Measurements from ENCODE around the gene KRT75.
"Not testable (repeated sequence)": the region's sequence is repeated elsewhere in the genome, so short reads cannot be mapped to it uniquely, and the experiment has no call there.

KRT75 gene

GRCh38 chr12:52434081-52434733 is at the start of gene KRT75:
KRT75 (minus strand) TSS chr12:52434371; CDS start chr12:52434304, 67 bp downstream.
- no peak for DNase-seq (ENCODE audit: low spot score)

DNA sequence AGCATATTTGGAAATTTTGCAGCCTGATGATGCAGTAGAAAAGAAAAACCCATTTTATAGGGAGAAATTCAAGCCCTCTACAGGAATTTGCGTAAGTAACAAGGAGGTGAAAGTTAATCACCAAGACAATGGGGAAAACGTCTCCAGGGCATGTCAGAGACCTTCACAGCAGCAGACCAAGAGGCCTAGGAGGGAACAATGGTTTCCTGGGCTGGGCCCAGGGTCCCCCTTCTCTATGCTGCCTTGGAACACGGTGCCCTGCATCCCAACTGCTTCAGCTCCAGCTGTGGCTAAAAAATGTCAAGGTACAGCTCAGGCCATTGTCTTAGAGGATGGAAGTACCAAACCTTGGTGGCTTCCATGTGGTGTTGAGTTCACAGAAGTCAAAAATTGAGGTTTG is 45.9 kb upstream of the KRT75 start:
- no peak for DNase-seq (ENCODE audit: low spot score)

DNA sequence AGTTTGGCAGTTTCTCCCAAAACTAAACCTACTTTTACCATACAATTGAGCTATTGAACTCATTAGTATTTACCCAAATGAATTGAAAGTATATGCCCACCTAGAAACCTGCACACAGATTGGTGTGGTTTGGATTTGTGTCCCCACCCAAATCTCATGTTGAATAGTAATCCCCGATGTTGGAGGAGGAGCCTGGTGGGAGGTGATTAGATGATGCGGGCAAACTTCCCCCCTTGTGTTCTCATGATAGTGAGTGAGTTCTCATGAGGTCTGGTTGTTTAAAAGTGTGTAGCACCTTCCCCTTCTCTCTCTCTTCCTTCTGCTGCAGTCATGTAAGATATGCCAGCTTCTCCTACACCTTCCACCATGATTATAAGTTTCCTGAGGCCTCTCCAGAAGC is 43.5 kb upstream of the KRT75 start:
- DNase-seq (ENCODE audit: low spot score): no peak

DNA sequence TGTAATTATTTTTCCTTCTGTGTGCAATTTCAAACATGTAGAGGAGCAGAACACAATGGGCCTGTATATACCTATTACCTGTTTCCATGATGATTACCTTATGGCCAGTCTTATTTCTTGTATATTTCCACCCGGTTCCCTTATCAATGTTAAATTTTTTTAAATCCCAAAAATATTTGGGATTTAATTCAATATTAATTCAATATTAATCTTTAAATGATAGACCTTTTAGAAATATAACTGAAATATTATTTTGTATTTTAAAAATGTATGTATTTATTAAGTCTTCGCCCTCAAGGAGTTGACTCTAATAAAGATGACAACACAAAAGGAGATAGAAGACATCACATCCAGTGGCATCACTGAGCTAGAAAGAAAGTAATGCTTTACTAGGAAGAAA is 40.0 kb upstream of the KRT75 start:
- DNase-seq (ENCODE audit: low spot score): no peak

- DNase-seq (ENCODE audit: low spot score): no peak
Observed at GRCh38 chr12:52473768-52474167, 39.6 kb upstream of the KRT75 start, which contains the start of gene KRT6C. KRT6C (minus strand) TSS chr12:52473805; CDS start chr12:52473737, 68 bp downstream.

GRCh38 chr12:52469853-52470252 is 35.7 kb upstream of the KRT75 start:
- no peak for DNase-seq (ENCODE audit: low spot score)

DNA sequence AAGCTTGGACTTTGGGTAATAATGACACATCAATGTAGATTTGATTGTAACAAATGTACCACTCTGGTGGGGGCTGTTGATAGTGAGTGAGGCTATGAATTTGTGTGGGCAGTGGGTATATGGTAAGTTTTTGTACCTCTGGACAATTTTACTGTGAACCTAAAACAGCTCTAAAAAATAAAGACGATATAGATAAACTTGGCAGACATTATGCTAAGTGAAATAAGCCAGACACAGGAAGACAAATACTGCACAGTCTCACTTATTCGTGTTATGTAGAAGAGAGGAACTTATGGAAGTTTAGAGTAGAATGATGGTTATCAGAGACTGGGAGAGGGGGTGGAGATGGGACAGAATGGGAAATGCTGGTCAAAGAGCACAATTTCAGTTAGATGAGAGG is 30.7 kb upstream of the KRT75 start:
- DNase-seq (ENCODE audit: low spot score): no peak

DNA sequence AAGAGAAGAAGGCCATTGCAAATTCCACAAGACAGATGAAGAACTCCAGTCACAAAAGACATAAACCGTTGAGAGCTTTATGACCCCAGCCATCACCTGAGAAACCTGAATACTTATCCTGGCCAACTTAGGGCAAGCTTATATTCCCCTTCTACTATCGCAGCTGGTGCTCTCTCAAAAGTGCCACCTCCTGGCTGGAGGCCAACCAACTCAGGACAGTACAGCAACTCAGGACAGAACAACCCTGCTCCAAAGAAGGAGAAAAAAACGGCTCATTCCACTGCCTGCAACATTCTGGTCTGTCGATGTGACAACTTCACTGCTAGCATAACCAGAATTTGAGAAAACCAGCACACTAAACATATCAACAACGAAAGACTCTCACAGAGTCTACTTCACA is 27.5 kb upstream of the KRT75 start:
- no peak for DNase-seq (ENCODE audit: low spot score)

DNA sequence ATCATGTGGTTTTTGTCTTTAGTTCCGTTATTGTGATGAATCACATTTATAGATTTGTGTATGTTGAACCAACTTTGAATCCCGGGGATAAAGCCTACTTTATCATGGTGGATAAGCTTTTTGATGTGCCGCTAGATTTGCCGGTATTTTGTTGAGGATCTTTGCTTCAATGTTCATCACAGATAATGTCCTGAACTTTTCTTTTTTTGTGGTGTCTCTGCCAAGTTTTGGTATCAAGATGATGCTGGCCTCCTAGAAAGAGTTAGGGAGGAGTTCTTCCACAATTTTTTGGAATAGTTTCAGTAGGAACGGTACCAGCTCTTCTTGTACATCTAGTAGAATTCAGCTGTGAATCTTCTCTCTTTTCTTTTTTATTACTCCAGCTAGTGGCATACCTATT is 24.7 kb upstream of the KRT75 start:
- DNase-seq (ENCODE audit: low spot score): no peak

- no peak for DNase-seq (ENCODE audit: low spot score)
Observed at GRCh38 chr12:52455821-52456220, 21.6 kb upstream of the KRT75 start.

DNA sequence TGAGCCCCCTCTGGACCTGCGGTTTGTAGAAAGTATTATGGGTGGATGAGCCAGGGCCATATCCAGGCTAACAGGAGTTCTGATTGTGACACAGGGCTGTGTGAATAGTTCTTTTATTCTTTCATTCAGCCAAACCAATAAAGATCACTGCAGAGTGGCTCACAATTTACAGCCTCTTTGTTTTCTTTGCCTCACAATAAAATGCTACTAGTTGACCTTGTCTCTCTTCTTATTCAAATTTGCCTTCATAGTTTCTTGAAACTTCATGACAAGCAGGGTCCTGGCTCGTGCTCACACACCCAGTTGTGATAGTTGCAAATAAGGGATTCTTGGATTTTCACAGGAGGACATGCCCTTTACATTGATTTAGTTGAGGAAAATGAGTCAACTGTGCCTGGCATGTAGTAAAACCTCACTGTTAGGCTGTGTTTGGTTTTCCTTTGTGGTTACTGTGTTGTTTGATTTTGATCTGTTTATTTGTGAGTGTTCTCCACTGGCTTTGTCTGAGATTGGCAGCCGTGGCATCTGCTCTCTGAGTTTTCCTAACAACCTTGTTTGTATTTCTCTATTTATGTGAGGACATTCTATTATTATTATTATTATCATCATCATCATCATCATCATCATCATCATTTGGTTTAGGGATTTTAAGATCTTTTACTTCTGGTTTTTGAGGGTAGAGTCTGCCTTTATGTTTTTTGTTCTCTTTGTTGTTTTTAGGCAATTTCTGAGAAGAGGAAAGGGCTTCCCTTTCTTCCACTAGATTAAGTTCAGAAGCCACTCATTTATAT is 20.4 kb upstream of the KRT75 start:
- no peak for DNase-seq (ENCODE audit: low spot score)

- no peak for DNase-seq (ENCODE audit: low spot score)
Observed at GRCh38 chr12:52452101-52452500, 17.9 kb upstream of the KRT75 start, which contains the start of gene KRT6B. KRT6B (minus strand) TSS chr12:52452146; CDS start chr12:52452078, 68 bp downstream.

GRCh38 chr12:52448228-52448627 is 14.1 kb upstream of the KRT75 start:
- DNase-seq (ENCODE audit: low spot score): no peak

DNA sequence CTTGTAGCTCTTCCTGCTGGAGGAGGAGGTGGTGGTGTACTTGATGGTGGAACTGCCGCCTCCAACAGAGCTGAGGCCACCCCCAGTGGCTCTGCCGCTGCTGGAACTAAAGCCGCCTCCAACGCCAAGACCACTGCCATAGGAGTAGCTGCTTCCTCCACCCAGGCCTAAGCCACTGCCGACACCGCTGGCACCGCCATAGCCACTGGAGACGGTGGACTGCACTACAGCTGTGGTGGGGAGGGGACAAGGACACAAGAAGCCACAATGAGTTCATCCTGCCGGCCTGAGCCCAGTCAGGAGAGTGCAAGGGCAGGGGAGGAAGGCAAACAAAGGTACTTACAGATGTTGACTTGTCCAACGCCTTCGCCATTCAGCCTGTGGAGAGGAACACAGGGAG is 13.0 kb upstream of the KRT75 start:
- not testable (repeated sequence) for DNase-seq (ENCODE audit: low spot score)

- DNase-seq (ENCODE audit: low spot score): no peak
Observed at GRCh38 chr12:52446367-52447045, 12.3 kb upstream of the KRT75 start.

GRCh38 chr12:52445876-52446275 is 11.7 kb upstream of the KRT75 start:
- no peak for DNase-seq (ENCODE audit: low spot score)

- DNase-seq (ENCODE audit: low spot score): no peak
Observed at GRCh38 chr12:52444647-52445595, 10.8 kb upstream of the KRT75 start.

DNA sequence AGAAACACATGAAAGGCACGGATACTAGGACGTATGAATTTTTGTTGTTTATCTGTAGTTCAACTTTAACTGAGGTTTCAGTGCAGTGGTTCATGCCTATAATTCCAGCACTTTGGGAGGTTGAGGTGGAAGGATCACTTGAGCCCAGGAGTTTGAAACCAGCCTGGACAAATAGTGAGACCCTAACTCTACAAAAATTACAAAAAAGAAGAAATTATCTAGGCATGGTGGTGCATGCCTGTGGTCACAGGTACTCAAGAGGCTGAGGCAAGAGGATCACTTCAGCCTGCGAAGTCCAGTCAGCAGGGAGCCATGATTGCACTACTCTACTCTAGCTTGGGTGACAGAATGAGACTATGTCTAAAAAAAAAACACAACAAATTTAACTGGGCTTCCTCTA is 9.8 kb upstream of the KRT75 start:
- DNase-seq (ENCODE audit: low spot score): no peak

GRCh38 chr12:52442600-52443061 is 8.5 kb upstream of the KRT75 start:
- DNase-seq (ENCODE audit: low spot score): no peak

- DNase-seq (ENCODE audit: low spot score): no peak
Observed at GRCh38 chr12:52441320-52441911, 7.2 kb upstream of the KRT75 start.

DNA sequence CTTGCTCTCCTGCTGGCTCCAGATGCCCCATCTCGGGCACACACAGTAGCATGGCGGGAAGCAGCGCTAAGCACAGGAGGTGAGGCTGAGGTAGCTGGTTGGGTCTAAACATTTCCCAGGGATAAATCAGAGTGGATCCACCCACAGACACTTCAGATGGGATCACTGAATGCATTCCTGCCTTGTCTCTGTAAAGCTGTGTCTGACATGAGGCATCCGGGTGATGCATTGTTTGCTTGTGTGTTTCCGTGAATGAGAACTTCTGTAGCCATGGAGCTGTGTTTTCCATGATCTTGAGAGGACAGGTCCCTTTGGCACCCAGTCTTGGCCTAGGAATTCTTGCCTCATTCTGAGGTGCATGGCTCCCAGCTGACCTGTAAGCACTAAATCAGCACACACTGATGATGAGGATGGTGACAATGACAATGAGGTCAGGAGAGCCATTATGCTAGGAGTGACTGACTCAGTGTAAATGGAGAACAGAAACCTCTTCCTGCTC is 6.7 kb upstream of the KRT75 start:
- DNase-seq (ENCODE audit: low spot score): no peak
